GM19468 (cell line): ENCODE results near the gene UBASH3B.
A peak's percentile ranks its signal among the peaks of the same experiment; 100 is the strongest.

Experiments
- ATAC-seq: cut with Tn5 transposase; IDR thresholded peaks from one replicate; pipeline ENCODE4 v1.9.1; 2021; ENCODE audit warnings: mild to moderate bottlenecking, moderate library complexity, moderate number of reproducible peaks; ENCODE audit not compliant: unreplicated experiment; ENCODE audit errors: extremely low read depth

Gene UBASH3B

DNA sequence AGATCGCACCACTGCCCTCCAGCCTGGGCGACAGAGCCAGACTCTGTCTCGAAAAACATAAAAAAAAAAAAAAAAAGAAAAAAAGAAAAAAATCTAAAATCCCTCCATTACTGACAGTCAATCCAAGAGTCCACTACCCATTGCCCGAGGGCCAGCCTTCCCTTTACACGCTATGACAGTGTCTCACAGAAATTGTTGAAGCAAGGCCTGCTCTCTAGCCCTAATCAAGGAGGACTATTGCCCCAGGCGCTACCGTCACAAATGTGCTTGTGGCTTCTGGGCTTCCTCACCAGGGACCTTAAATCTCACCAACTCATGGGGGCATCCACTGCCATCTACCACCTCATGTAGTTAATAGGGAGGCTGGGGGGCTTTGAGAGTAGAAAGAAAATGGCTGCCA, 49.9 kb downstream of the UBASH3B start:
- no peak for ATAC-seq

DNA sequence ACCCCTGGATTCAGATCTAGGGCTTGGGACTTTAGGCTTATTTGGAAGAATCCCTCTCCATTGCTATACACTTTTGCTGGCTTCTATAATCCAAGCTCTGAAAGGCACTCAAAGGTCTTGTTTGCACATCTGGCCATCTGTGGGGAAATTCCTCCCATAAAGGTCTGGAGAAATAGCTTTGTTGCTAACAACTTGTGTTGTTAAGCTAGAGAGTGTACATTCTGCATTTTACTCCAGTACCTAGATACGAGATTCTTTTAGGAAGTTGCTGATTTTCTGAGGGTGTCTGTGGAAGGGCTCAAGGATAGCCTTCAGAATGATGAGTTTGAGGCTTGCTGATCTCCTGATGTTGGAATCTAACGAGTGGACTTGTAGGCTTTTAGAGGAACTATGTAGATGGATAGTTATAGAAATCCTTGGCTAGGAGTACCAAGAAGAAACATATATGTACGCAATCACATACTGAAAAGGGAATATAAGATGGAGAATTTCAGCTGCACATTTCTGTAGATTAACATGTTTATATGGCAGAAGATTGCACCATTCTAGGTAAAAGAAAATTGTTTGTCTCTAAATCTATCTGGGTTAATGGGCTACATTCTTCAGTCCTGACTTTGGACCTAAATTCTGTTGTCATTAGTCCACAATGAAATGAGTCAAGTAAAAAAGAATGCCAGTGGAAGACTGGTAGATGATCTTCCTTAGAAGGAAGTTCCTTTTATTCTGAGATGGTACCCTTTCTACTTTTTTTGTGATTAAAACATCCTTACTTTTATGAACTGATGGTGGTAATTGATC, 51.0 kb downstream of the UBASH3B start:
- ATAC-seq = no peak

DNA sequence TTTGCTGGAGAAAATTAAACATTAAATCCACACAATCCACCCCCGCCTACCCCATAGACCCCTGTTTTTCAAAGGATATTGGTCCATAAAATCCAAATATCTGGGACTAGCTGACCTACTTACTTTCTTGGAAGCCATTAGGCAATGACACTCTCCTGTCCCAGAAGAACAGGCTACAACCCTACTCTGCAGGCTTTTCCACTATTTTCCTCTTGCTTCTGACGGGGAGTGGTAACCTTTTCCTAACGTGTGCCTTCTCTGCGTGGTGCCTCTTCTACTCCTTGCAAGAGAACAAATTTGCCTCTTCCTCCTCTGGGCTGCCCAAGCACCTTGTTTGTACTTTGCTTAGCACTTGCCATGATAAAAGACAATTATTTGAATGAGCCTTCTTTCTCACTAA, 51.6 kb downstream of the UBASH3B start:
- no peak for ATAC-seq

- ATAC-seq = no peak
Measured at GRCh38 chr11:122707901-122708300, 52.4 kb downstream of the UBASH3B start.

DNA sequence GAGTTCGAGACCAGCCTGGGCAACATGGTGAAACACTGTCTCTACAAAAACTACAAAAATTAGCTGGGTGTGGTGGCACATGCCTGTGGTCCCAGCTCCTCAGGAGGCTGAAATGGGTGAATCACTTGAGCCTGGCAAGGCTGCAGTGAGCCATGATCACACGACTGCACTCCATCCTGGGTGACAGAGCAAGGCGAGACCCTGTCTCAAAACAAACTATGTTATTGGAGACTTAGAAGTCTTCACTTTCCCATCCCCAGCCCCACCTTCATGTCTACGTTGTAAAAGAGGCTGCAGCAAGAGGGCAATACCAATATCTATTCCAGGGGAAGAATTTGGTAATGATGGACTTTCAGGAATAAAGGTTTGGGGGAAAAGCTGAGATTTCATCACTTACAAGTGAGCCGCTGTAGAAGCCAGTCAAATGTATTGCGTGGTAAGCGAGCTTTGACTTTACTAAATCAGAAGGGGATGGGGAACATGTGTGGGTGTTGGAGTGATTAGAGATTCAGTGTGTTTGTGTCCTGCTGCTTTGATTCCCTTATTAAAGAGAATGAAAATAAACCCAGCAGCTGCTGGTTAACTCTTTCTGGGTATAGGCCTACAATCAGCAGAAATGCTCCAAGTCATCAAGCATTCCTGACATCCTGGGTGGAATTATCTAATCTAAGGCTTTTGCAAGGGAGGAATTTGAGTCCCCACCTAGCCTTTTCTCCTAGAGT, 53.7 kb downstream of the UBASH3B start:
- ATAC-seq = no peak

DNA sequence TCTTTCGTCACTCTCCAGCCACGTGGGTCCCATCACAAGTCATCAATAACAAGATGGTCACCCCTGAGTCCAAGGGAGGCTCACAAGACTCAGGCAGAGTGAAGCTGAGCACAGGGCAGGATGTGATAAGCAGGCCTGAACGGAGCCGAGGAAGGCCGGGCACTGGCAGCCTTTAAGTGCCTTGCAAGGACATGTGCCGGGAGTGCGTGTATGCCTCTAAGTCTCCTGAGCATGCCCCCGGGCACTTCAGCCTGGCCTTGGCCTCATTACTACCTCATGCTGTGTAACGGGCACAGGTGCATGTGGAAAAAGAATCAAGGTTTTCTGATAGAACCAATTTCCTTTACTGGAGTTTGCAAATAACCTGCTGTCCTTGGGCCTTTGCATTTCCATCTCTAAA, 55.8 kb downstream of the UBASH3B start:
- ATAC-seq = no peak

GRCh38 chr11:122711831-122712381, 56.4 kb downstream of the UBASH3B start:
- ATAC-seq = no peak

DNA sequence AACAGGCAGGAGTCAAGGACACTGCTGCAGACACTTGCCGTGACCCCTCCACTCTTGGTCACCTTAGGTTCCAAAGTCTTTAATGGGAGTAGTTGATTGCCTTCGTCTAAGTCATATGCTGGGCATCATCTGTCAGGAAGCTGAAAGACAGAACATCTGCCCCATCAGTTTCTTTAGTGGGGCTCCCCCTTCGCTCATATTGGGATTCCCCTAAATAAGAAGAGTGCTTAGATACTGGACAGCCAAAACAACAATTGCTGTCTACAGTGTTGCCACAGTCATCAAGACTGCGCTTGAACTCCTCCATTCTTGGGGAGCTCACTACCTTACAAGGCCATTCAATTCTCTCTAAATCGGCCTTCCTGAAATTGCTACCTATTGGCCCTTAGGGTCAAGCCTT, 58.5 kb downstream of the UBASH3B start:
- no peak for ATAC-seq

- no peak for ATAC-seq
Measured at GRCh38 chr11:122714484-122714883, 59.0 kb downstream of the UBASH3B start.

GRCh38 chr11:122715548-122716440, 60.3 kb downstream of the UBASH3B start:
- no peak for ATAC-seq

DNA sequence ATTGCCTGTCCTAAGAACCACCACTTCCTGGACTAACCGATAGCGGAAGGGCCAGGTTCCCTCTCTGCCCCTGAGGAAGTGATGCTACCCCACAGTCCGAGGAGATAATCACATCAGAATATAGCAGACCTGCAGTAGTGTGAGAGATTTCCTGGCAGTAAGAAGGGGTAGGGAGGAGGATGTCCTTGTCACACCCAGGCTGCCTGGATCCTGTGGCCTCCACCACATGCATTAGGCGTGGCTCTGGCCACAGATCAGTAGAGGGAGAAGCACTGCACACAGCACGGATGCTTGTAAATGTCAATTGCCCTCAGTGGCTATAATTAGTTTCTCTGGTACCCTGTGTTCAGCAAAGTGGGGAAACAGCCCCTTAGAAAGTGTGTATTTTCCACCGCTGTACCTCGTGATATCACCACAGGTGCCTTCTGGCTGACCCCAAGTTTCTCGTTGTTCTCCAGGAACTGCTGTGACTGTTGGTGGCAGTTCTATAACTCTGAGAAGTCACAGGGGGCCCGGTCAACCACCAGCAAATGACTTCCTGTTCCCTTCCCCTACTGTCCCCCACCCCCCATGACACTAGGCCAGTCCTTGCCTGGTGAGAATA, 61.8 kb downstream of the UBASH3B start:
- ATAC-seq = peak; percentile 69

DNA sequence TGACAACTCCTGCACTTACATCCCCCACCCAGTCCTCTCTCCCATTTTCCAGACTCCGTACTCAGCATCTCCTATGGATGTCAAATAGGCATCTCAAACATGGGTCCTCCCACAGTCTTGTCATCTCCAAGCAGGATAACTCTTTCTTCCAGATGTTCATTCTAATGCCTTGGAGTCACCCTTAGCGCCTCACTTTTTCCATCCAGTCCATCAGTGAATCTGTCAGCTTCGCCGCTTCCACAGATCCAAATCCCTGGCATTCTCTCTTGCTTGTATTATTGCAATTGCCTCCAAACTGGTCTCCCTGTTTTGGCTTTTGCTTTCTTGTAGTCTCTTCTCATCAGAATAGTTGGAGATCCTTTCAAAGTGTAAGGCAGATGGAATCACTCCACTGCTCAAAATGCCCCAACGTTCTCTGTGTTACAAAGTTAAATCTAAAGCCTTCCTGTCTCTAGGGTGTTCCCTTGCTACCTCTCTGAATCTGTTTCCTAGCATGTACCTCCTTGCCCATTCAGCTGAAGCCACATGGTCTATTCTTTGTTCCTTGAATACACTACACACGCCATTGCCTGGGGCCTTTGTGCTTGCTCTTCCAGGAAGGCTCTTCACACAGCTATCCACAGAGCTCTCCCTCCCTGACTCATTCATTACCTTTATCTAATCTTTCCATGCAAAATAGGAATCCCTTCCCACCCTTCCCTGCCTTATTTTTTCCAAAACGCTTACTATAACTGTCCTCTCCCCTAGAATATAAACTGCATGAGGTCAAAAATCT, 64.8 kb downstream of the UBASH3B start:
- no peak for ATAC-seq

DNA sequence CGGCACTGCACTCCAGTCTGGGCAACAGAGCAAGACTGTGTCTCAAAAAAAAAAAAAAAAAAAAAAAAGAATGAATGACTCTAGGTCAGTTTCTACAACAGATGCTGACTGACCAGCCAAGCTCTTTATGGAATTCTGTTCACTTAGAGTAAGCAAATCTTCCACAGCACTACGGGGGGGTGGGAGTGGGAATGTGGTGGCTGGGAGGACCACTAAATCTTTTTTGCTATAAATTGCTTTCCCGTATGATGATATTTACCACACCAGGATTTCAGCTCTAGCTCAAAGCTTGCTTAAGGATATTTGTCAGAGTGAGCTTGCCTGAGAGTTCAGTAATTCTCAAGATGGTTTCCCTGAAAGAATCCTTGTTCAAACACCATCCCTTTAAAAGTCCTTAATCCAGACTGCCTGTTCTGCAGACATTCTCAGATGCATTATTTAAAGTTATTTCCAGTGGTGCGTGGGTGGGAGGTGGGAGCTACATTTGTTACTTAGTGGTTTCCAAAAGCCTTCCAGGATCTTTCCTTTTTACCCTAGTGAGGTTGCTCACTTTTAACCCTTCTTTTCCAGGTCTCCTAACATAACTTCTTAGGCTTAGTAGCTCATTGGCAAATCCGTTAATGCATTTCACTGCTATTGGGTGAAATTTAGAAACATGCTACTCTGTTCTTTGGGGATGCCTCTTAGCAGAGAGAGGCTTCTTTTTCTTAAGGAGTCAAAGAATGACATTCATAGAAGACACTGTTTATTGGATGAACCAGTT, 65.9 kb downstream of the UBASH3B start:
- no peak for ATAC-seq

- no peak for ATAC-seq
Measured at GRCh38 chr11:122721964-122722266, 66.4 kb downstream of the UBASH3B start.

- ATAC-seq = no peak
Measured at GRCh38 chr11:122723106-122723505, 67.6 kb downstream of the UBASH3B start.

DNA sequence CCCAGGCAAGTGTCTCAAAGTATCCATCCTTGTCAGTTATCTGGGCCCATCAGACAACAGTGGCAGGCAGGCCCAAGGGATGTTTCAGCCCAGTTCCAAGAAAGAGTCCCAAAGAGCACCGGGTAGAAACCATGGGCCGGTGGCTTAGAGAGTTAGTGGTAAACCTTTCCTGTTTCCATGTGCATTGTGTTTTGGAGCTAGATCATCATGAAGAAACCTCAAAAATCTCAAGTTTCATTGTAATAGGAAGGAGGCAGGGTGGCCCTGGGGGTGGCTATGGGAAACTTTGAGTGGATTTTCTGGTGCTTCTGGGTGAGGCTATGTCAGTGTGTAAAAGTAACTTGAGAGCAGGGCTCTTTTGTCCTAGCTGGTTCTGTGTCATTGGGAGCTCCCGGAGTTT, 68.1 kb downstream of the UBASH3B start:
- no peak for ATAC-seq

DNA sequence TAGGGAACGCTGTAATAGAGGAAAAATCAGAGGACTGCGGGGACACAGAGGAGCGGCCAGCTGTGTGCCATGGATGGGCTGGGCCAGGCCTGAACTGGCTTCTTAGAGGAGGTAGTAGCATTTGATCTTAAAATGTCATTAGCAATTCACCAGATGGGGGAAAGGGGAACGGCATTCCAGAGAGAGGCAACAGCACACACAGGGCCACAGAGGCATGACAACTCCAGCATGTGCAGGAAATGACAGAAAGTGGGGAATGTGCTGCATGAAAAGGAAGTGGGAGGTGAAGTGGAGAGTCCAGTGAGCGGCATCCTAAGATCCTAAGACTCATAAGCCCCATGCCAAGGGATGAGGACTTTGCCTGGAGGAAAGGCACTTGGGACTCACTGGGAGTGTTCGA, 69.0 kb downstream of the UBASH3B start:
- ATAC-seq = no peak

- no peak for ATAC-seq
Measured at GRCh38 chr11:122726028-122726427, 70.5 kb downstream of the UBASH3B start.
